ENCODE data around the gene KDM8. TPM values are rescaled to one million over a fixed set of nuclear protein-coding genes. Genes with fewer than 3 reads are reported as not detected.

KDM8 gene
- total and polyA plus RNA-seq, 2 experiments from 2014 or later, result 5.1 to 5.7 TPM

DNA sequence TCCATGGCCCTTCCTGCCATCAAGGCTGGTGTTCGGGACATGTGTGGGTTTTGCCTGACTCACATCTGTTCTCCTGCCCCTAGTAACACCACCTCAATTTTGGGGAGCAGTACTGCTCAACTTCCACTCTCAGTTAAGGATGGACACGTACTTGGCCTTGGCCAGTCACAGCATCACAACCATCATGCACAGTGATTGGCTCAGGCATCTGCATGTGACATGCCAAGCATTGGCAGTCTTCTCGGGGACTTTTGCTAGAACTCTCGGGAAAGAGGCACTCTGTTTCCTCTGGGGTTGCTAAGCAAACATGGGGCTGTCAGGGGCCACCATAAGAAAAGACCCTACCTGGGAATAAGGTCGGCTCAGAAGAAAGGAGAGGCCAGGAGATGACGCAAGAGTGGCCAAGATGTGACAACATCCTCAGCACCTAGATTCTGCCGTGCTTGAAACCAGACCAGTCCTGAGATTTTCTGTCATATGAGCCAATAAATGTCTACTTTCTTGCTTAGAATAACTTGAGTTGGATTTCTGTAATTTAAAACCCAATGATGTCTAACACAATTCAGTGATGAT is 11.9 kb upstream of the KDM8 start (continued):
- TF ChIP-seq, protein P1, sequence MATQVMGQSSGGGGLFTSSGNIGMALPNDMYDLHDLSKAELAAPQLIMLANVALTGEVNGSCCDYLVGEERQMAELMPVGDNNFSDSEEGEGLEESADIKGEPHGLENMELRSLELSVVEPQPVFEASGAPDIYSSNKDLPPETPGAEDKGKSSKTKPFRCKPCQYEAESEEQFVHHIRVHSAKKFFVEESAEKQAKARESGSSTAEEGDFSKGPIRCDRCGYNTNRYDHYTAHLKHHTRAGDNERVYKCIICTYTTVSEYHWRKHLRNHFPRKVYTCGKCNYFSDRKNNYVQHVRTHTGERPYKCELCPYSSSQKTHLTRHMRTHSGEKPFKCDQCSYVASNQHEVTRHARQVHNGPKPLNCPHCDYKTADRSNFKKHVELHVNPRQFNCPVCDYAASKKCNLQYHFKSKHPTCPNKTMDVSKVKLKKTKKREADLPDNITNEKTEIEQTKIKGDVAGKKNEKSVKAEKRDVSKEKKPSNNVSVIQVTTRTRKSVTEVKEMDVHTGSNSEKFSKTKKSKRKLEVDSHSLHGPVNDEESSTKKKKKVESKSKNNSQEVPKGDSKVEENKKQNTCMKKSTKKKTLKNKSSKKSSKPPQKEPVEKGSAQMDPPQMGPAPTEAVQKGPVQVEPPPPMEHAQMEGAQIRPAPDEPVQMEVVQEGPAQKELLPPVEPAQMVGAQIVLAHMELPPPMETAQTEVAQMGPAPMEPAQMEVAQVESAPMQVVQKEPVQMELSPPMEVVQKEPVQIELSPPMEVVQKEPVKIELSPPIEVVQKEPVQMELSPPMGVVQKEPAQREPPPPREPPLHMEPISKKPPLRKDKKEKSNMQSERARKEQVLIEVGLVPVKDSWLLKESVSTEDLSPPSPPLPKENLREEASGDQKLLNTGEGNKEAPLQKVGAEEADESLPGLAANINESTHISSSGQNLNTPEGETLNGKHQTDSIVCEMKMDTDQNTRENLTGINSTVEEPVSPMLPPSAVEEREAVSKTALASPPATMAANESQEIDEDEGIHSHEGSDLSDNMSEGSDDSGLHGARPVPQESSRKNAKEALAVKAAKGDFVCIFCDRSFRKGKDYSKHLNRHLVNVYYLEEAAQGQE (IDR thresholded peaks at IDR 0.05; ENCODE audit: unreplicated experiment), result no peak
- no peak for TF ChIP-seq EZH2phosphoT487 (IDR thresholded peaks at IDR 0.05; ENCODE audit: unreplicated experiment)

DNA sequence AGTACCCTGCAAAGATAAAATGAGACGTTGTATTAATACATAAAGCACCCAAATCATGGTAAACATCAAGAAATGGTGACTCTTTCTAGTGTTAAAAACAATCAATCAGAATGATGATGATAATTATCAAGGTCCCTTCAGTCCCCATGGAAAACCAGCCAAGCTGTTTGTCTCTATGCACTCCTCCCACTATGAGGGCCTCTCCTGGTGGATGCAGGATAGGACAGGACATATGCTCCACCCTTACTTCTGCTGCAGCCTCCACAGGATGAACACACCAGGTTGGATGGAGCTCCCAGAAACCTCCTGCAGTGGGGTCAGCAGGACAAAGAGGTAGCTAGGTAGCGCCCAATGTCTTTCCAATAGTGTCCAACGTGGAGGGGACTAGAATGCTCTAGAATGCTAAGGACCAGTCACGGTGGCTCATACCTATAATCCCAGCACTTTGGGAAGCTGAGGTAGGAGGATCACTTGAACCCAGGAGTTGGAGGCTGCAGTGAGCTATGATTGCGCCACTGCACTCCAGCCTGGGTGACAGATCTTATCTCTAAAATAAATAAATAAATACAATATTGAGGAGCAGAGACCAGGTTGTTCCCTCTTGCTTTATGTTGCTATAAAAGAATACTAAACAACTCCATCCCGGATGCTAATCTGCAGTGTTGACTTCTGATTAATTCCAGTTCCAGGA is 9.9 kb upstream of the KDM8 start:
- H3K4me1 Mint-ChIP-seq, result peaks cover 7% of the 10 kb centered on the region; the same call in 2 of the 3 replicates
- H3K27ac Mint-ChIP-seq, result no peak overlapping the region
- H3K4me3 Mint-ChIP-seq, result no peak overlapping the region
- Histone ChIP-seq H3K79me2 (replicated peaks; ENCODE audit: insufficient read depth) (no peaks in the 10 kb centered on the region), H3K9me2 (ENCODE audit: insufficient read depth) (no peaks in the 10 kb centered on the region), H3K4me3 (no peak overlapping the region), H3K27ac (ENCODE audit: low read depth) (no peak overlapping the region), H2AFZ (no peak overlapping the region), H3K27me3 (ENCODE audit: insufficient read depth) (no peaks in the 10 kb centered on the region), H3F3A (replicated peaks; ENCODE audit: low read depth) (no peaks in the 10 kb centered on the region), H4K20me1 (replicated peaks; ENCODE audit: insufficient read depth) (no peaks in the 10 kb centered on the region), H3K4me1 (ENCODE audit: insufficient read depth) (no peaks in the 10 kb centered on the region), H3K4me2 (no peak overlapping the region), H3K36me3 (ENCODE audit: insufficient read depth) (no peaks in the 10 kb centered on the region)
- peaks cover 25% of the 10 kb centered on the region; the same call in 2 of the 3 replicates for H3K9me3 Mint-ChIP-seq
- ATAC-seq, result no peak
- no peaks in the 10 kb centered on the region for H3K36me3 Mint-ChIP-seq (ENCODE audit: low read depth)
- peaks cover 14% of the 10 kb centered on the region for H3K27me3 Mint-ChIP-seq (ENCODE audit: insufficient read depth, low read depth, poor library complexity)
- TF ChIP-seq EZH2 (IDR thresholded peaks at IDR 0.05; ENCODE audit: low read depth, unreplicated experiment), result no peak
- DNase-seq (ENCODE audit: low spot score), result no peak

DNA sequence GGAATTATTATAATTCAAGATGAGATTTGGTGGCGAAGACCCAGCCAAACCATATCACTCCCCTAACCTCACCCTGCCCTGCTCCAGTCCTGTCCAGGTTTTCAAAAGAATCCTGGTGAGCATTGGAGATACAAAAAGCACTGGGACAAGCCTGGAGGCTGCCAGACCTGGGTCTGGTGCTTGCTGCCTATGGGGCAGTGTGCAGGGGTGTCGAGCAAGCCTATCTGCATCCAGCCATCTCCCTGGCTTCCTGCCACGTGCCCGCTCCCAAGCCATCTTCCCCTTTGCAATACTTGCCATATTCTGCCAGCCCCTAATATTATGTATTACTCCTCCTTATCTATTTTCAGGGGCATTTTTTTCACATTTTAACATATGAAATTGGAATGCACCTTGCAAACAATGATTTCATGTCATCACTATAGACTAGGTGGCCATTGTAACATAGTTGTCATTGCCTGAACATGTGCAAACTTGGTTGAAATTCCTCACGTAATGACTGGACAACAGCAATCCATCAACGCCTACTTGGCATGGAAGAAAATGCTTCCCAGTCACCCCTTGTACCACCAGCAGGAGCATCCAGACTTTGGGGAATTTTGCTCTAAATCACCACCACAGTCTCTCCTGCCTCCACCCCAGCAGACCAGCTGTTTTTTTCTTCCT is 8.1 kb upstream of the KDM8 start:
- no peak overlapping the region for H3K27ac ChIP-seq (ENCODE audit: low read depth)
- Mint-ChIP-seq H3K27ac (no peak overlapping the region), H3K9me3 (peaks cover 21% of the 10 kb centered on the region; the same call in 2 of the 3 replicates), H3K4me3 (no peak overlapping the region), H3K36me3 (ENCODE audit: low read depth) (no peaks in the 10 kb centered on the region), H3K4me1 (peaks cover 12% of the 10 kb centered on the region; the same call in 2 of the 3 replicates), H3K27me3 (ENCODE audit: insufficient read depth, low read depth, poor library complexity) (peaks cover 14% of the 10 kb centered on the region)
- ATAC-seq (no peak), DNase-seq (ENCODE audit: low spot score) (no peak)
- no peaks in the 10 kb centered on the region for H4K20me1 ChIP-seq (replicated peaks; ENCODE audit: insufficient read depth)
- H3K4me3 ChIP-seq, result no peak overlapping the region
- no peak overlapping the region for H3K4me2 ChIP-seq
- no peaks in the 10 kb centered on the region for H3K27me3 ChIP-seq (ENCODE audit: insufficient read depth)
- no peaks in the 10 kb centered on the region for H3K79me2 ChIP-seq (replicated peaks; ENCODE audit: insufficient read depth)
- no peak overlapping the region for H2AFZ ChIP-seq
- no peaks in the 10 kb centered on the region for H3K36me3 ChIP-seq (ENCODE audit: insufficient read depth)
- H3K9me2 ChIP-seq (ENCODE audit: insufficient read depth), result no peaks in the 10 kb centered on the region
- H3K4me1 ChIP-seq (ENCODE audit: insufficient read depth), result no peaks in the 10 kb centered on the region
- no peaks in the 10 kb centered on the region for H3F3A ChIP-seq (replicated peaks; ENCODE audit: low read depth)
- TF ChIP-seq NANOG (IDR thresholded peaks at IDR 0.05; ENCODE audit: borderline replicate concordance) (no peak), EZH2 (IDR thresholded peaks at IDR 0.05; ENCODE audit: low read depth, unreplicated experiment) (no peak), CREB1 (CRISPR knock-in tag; IDR thresholded peaks at IDR 0.05; ENCODE audit: low read depth) (no peak), EZH2phosphoT487 (IDR thresholded peaks at IDR 0.05; ENCODE audit: unreplicated experiment) (no peak), STAT1 (IDR thresholded peaks at IDR 0.05; ENCODE audit: unreplicated experiment) (no peak), ZNF331 (CRISPR knock-in tag; IDR thresholded peaks at IDR 0.05; ENCODE audit: low read depth) (no peak)
- TF ChIP-seq, protein P2, sequence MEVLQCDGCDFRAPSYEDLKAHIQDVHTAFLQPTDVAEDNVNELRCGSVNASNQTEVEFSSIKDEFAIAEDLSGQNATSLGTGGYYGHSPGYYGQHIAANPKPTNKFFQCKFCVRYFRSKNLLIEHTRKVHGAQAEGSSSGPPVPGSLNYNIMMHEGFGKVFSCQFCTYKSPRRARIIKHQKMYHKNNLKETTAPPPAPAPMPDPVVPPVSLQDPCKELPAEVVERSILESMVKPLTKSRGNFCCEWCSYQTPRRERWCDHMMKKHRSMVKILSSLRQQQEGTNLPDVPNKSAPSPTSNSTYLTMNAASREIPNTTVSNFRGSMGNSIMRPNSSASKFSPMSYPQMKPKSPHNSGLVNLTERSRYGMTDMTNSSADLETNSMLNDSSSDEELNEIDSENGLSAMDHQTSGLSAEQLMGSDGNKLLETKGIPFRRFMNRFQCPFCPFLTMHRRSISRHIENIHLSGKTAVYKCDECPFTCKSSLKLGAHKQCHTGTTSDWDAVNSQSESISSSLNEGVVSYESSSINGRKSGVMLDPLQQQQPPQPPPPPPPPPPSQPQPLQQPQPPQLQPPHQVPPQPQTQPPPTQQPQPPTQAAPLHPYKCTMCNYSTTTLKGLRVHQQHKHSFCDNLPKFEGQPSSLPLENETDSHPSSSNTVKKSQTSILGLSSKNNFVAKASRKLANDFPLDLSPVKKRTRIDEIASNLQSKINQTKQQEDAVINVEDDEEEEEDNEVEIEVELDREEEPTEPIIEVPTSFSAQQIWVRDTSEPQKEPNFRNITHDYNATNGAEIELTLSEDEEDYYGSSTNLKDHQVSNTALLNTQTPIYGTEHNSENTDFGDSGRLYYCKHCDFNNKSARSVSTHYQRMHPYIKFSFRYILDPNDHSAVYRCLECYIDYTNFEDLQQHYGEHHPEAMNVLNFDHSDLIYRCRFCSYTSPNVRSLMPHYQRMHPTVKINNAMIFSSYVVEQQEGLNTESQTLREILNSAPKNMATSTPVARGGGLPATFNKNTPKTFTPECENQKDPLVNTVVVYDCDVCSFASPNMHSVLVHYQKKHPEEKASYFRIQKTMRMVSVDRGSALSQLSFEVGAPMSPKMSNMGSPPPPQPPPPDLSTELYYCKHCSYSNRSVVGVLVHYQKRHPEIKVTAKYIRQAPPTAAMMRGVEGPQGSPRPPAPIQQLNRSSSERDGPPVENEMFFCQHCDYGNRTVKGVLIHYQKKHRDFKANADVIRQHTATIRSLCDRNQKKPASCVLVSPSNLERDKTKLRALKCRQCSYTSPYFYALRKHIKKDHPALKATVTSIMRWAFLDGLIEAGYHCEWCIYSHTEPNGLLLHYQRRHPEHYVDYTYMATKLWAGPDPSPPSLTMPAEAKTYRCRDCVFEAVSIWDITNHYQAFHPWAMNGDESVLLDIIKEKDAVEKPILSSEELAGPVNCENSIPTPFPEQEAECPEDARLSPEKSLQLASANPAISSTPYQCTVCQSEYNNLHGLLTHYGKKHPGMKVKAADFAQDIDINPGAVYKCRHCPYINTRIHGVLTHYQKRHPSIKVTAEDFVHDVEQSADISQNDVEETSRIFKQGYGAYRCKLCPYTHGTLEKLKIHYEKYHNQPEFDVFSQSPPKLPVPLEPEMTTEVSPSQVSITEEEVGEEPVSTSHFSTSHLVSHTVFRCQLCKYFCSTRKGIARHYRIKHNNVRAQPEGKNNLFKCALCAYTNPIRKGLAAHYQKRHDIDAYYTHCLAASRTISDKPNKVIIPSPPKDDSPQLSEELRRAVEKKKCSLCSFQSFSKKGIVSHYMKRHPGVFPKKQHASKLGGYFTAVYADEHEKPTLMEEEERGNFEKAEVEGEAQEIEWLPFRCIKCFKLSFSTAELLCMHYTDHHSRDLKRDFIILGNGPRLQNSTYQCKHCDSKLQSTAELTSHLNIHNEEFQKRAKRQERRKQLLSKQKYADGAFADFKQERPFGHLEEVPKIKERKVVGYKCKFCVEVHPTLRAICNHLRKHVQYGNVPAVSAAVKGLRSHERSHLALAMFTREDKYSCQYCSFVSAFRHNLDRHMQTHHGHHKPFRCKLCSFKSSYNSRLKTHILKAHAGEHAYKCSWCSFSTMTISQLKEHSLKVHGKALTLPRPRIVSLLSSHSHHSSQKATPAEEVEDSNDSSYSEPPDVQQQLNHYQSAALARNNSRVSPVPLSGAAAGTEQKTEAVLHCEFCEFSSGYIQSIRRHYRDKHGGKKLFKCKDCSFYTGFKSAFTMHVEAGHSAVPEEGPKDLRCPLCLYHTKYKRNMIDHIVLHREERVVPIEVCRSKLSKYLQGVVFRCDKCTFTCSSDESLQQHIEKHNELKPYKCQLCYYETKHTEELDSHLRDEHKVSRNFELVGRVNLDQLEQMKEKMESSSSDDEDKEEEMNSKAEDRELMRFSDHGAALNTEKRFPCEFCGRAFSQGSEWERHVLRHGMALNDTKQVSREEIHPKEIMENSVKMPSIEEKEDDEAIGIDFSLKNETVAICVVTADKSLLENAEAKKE (CRISPR knock-in tag; IDR thresholded peaks at IDR 0.05), result no peak
